ENCODE measurements around the gene GAB1. TPM values are rescaled to one million over a fixed set of nuclear protein-coding genes. Genes with fewer than 3 reads are reported as not detected.

The GAB1 gene
- total RNA-seq, 1 donor from 2014 or later, result 27.2 TPM

- Mint-ChIP-seq H3K27ac (ENCODE audit: unreplicated experiment) (peak overlapping the region; percentile 98), H3K27me3 (ENCODE audit: low read depth) (peaks cover 11% of the 10 kb centered on the region), H3K4me3 (peak overlapping the region; percentile 65), H3K4me1 (peaks cover 64% of the 10 kb centered on the region), H3K9me3 (peaks cover 3% of the 10 kb centered on the region), H3K36me3 (ENCODE audit: low read depth) (peaks cover 11% of the 10 kb centered on the region)
- no peak for DNase-seq (ENCODE audit: low read depth, low spot score)
- no peak for TF ChIP-seq CTCF (conservative IDR thresholded peaks at IDR 0.05)
Observed at GRCh38 chr4:143412420-143412758, 75.7 kb downstream of the GAB1 start.

GRCh38 chr4:143417679-143418403 lies 81.2 kb downstream of the GAB1 start:
- no peaks in the 10 kb centered on the region for H3K9me3 Mint-ChIP-seq
- no peak for TF ChIP-seq CTCF (conservative IDR thresholded peaks at IDR 0.05)
- DNase-seq (ENCODE audit: low read depth, low spot score), result no peak
- no peak overlapping the region for H3K4me3 Mint-ChIP-seq
- no peak overlapping the region for H3K27ac Mint-ChIP-seq (ENCODE audit: unreplicated experiment)
- H3K27me3 Mint-ChIP-seq (ENCODE audit: low read depth), result no peaks in the 10 kb centered on the region
- peaks cover 12% of the 10 kb centered on the region for H3K4me1 Mint-ChIP-seq
- peaks cover 20% of the 10 kb centered on the region for H3K36me3 Mint-ChIP-seq (ENCODE audit: low read depth)

GRCh38 chr4:143420227-143420626 lies 83.6 kb downstream of the GAB1 start:
- Mint-ChIP-seq H3K4me3 (no peak overlapping the region), H3K4me1 (no peaks in the 10 kb centered on the region), H3K27me3 (ENCODE audit: low read depth) (no peaks in the 10 kb centered on the region), H3K36me3 (ENCODE audit: low read depth) (peaks cover 18% of the 10 kb centered on the region), H3K9me3 (no peaks in the 10 kb centered on the region), H3K27ac (ENCODE audit: unreplicated experiment) (no peak overlapping the region)
- no peak for TF ChIP-seq CTCF (conservative IDR thresholded peaks at IDR 0.05)
- DNase-seq (ENCODE audit: low read depth, low spot score), result no peak

GRCh38 chr4:143421609-143422008 lies 84.9 kb downstream of the GAB1 start:
- Mint-ChIP-seq H3K27me3 (ENCODE audit: low read depth) (no peaks in the 10 kb centered on the region), H3K4me1 (no peaks in the 10 kb centered on the region), H3K4me3 (no peak overlapping the region), H3K36me3 (ENCODE audit: low read depth) (peaks cover 16% of the 10 kb centered on the region), H3K9me3 (no peaks in the 10 kb centered on the region), H3K27ac (ENCODE audit: unreplicated experiment) (no peak overlapping the region)
- DNase-seq (ENCODE audit: low read depth, low spot score), result no peak
- no peak for TF ChIP-seq CTCF (conservative IDR thresholded peaks at IDR 0.05)

- peaks cover 8% of the 10 kb centered on the region for H3K36me3 Mint-ChIP-seq (ENCODE audit: low read depth)
- H3K4me3 Mint-ChIP-seq, result no peak overlapping the region
- H3K9me3 Mint-ChIP-seq, result no peaks in the 10 kb centered on the region
- DNase-seq (ENCODE audit: low read depth, low spot score), result no peak
- TF ChIP-seq CTCF (conservative IDR thresholded peaks at IDR 0.05), result no peak
- H3K4me1 Mint-ChIP-seq, result no peaks in the 10 kb centered on the region
- no peaks in the 10 kb centered on the region for H3K27me3 Mint-ChIP-seq (ENCODE audit: low read depth)
- no peak overlapping the region for H3K27ac Mint-ChIP-seq (ENCODE audit: unreplicated experiment)
Observed at GRCh38 chr4:143424276-143424675, 87.6 kb downstream of the GAB1 start.

Data from neural crest cell (in vitro differentiated cells).